ENCODE measurements around the gene EMP3.
"Not testable (repeated sequence)": the region's sequence is repeated elsewhere in the genome, so short reads cannot be mapped to it uniquely, and the experiment has no call there.

EMP3 gene

DNA sequence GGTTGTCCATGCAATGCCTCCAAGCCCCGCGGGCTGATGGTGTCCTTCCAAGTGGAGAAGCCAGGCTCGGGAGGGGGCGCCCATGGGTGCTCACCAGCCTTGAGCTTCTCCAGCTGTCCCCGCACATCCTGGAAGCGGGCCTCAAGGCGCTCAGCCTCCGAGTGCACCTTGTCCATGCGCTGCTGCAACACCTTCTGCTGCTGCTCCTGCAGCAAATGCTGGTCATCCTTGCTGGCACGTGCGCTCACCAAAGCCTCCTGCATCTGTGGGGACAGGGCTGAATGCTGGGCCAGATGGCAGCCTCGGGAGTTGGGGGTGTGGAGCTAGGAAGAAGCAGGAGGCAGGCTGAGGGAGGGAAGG, 22.8 kb upstream of the EMP3 start:
- TF ChIP-seq, protein P1, sequence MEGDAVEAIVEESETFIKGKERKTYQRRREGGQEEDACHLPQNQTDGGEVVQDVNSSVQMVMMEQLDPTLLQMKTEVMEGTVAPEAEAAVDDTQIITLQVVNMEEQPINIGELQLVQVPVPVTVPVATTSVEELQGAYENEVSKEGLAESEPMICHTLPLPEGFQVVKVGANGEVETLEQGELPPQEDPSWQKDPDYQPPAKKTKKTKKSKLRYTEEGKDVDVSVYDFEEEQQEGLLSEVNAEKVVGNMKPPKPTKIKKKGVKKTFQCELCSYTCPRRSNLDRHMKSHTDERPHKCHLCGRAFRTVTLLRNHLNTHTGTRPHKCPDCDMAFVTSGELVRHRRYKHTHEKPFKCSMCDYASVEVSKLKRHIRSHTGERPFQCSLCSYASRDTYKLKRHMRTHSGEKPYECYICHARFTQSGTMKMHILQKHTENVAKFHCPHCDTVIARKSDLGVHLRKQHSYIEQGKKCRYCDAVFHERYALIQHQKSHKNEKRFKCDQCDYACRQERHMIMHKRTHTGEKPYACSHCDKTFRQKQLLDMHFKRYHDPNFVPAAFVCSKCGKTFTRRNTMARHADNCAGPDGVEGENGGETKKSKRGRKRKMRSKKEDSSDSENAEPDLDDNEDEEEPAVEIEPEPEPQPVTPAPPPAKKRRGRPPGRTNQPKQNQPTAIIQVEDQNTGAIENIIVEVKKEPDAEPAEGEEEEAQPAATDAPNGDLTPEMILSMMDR (IDR thresholded peaks at IDR 0.05; ENCODE audit: low read depth, low read length, missing control alignments), result no peak
- H3K4me3 ChIP-seq (replicated peaks; ENCODE audit: low read depth, low read length), result no peak overlapping the region
- DNase-seq (ENCODE audit: extremely low read depth, low read depth), result no peak

DNA sequence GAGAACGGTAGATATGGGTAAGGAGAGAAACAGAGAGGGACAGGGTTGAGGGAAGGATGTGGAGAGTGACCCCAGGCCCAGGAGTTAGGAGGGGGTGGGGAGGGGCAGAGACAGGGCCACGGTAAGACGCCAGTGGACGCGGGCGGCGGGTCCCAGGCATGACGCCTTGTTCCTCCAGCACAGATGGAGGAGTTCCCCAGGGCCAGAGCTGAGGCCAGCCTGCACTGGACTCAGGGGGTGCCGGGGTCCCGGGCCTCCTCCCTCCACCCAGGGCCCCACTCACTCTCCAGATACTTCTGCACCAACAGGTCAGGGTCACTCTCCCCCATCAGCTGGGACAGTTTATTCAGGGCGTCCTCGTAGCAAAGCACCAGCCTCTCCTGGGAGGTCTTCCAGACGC, 22.0 kb upstream of the EMP3 start:
- TF ChIP-seq, protein P1 (IDR thresholded peaks at IDR 0.05; ENCODE audit: low read depth, low read length, missing control alignments), result no peak
- no peak for DNase-seq (ENCODE audit: extremely low read depth, low read depth)
- H3K4me3 ChIP-seq (replicated peaks; ENCODE audit: low read depth, low read length), result no peak overlapping the region

DNA sequence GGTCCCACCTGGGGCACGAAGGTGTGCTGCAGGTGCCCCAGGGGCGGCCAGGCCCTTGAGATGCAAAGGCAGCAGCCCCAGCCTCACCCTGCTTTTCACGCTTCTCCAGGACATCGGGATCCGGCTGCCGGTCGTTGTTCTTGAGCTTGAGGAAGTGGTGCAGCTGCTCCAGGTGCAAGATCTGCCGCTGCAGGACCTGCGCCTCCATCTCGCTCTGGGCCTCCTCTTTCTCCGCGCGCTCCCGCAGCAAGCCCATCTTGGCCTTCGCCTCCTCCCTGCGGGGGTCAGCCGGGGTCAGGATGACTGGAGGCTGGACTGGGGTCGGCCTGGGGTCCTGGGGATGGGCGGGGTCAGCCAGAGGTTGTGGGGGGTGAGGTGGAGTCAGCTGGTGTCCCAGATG, 21.5 kb upstream of the EMP3 start:
- no peak overlapping the region for H3K4me3 ChIP-seq (replicated peaks; ENCODE audit: low read depth, low read length)
- TF ChIP-seq, protein P1 (IDR thresholded peaks at IDR 0.05; ENCODE audit: low read depth, low read length, missing control alignments), result no peak
- no peak for DNase-seq (ENCODE audit: extremely low read depth, low read depth)

DNA sequence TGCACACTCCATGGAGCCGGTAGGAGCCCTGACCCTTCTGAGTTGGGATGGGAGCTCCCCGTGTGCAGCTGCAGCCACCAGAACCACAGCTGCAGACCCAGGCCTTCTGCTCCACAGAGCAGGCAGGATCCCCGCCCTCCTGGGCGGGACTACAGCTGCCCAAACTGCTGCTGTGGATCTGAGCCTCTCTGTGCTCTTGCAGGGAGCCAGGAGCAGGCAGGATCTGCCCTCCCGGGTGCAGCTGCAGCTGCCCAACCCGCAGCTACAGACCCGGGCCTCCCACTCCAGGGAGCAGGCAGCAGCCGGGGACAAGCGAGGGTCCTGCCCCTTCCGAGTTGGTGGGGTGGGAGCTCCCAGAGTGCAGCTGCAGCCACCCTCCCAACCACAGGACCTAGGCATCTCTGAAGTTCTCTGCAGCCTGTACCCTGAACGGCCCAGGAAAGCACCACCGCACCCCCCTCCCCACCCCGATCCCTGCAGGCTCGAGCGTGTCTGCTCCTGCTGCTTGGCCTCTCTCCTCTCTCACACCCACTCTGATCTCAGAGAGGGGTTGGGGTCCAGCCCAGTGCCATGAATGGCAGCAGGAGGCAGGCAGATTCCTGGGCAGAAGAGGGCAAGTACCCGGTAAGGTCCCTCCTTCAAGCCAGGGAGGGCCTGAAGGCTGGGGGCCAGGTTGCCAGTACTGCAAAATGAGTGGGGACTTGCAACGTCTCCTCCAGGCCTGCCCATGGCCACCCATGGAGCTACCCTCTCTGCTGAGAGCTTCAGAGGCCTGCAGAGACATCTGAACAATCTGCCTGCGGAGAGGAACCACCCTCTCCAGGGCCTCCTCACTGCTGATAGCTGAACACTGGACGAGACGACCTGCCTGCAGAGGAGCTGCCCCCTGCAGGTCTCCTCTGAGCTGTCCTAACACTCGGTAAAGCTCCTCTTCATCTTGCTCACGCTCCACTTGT, 16.4 kb upstream of the EMP3 start:
- TF ChIP-seq, protein P1 (IDR thresholded peaks at IDR 0.05; ENCODE audit: low read depth, low read length, missing control alignments), result peak; percentile 42
- no peak overlapping the region for H3K4me3 ChIP-seq (replicated peaks; ENCODE audit: low read depth, low read length)
- no peak for DNase-seq (ENCODE audit: extremely low read depth, low read depth)

DNA sequence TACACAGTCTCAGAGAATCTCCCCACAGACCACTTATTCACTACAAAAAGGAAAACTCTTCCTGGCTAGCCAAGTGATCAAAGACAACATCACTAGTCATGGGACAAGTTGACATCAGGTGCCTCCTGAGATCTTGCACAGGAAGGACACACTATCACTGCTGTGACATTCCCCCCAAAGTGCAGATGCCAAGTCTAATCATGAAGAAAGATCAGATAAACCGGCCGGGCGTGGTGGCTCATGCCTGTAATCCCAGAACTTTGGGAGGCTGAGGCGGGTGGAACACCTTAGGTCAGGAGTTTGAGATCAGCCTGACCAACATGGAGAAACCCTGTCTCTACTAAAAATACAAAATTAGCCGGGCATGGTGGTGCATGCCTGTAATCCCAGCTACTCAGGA, 15.6 kb upstream of the EMP3 start:
- not testable (repeated sequence) for DNase-seq (ENCODE audit: extremely low read depth, low read depth); H3K4me3 ChIP-seq (replicated peaks; ENCODE audit: low read depth, low read length)

DNA sequence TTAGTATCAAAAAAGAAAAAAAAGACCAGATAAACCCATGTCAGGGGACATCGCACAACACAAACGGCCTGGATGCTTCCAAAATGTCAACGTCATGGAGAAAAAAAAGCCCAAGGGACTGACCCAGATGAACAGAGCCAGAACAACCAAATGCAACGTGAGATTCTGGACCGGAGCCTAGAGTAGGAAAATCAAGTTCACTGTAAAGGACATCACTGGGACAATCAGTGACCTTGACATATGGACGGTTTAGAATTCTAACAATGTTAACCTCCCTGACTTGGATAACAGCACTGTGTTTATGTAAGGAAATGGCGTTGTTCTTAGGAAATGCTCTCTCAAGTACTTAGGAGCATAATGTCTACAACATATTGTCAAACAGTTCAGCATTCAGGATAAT, 15.1 kb upstream of the EMP3 start:
- DNase-seq (ENCODE audit: extremely low read depth, low read depth), result no peak
- TF ChIP-seq, protein P1 (IDR thresholded peaks at IDR 0.05; ENCODE audit: low read depth, low read length, missing control alignments), result no peak
- H3K4me3 ChIP-seq (replicated peaks; ENCODE audit: low read depth, low read length), result no peak overlapping the region

DNA sequence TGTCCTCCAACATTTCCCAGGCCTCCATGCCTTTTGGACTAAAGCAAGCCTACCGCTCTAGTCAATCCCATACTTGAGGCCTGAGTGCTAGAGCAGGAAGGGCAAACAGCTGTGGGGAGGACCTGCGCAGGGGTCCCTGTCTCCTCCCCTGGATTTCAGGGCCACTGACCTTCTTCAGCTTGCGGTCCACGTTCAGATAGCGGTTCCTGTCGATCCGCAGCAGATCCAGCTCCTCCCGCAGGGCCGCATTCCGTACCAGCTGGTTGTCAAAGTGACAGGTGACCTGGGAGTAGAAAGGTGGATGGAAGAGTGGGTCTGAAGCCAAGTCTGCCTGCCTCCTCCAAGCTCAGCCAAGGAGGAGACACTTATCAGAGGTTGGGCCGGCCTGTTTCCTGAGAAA, 14.0 kb upstream of the EMP3 start:
- no peak for DNase-seq (ENCODE audit: extremely low read depth, low read depth)
- no peak overlapping the region for H3K4me3 ChIP-seq (replicated peaks; ENCODE audit: low read depth, low read length)
- TF ChIP-seq, protein P1 (IDR thresholded peaks at IDR 0.05; ENCODE audit: low read depth, low read length, missing control alignments), result no peak
